ENCODE data around the gene RAP1GAP2. TPM values are rescaled to one million over a fixed set of nuclear protein-coding genes. Genes with fewer than 3 reads are reported as not detected.
A peak's percentile ranks its signal among the peaks of the same experiment; 100 is the strongest.

The RAP1GAP2 gene
- total RNA-seq, 4 donors from 2014 or later = 30.6 to 60.2 (median 41.9) TPM

DNA sequence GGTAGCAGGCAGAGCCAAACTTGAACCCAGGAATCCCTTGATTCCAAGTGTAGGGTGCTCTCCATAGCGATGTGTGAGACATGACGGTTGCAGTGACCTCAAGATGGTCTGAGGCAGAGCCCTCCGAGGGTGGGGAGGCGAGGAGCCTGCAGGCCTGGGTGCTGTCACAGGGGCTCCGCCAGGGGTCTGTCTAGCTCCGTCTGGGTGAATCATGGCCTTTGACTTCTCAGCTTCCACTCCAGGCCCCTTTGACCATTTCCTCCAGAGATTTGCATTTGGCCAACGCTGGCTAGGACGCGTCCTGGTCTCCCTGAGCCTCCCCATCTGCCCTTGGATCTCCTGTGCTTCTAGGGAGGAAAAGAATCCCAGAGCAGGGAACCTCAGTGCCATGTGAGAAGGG lies 104.6 kb downstream of the RAP1GAP2 start:
- no peaks in the 10 kb centered on the region for H3K9me3 ChIP-seq
- no peak overlapping the region for H3K4me3 ChIP-seq
- peaks cover 0 to 24% (median 0%) of the 10 kb centered on the region in 4 donors for H3K4me1 ChIP-seq
- peak overlapping the region in 1 of 4 donors; percentile 55 for H3K27ac ChIP-seq
- DNase-seq = no peak
- H3K27me3 ChIP-seq = no peaks in the 10 kb centered on the region
- TF ChIP-seq POLR2A (IDR thresholded peaks at IDR 0.05) = no peak
- TF ChIP-seq CTCF (IDR thresholded peaks at IDR 0.05) = no peak
- no peaks in the 10 kb centered on the region for H3K36me3 ChIP-seq

DNA sequence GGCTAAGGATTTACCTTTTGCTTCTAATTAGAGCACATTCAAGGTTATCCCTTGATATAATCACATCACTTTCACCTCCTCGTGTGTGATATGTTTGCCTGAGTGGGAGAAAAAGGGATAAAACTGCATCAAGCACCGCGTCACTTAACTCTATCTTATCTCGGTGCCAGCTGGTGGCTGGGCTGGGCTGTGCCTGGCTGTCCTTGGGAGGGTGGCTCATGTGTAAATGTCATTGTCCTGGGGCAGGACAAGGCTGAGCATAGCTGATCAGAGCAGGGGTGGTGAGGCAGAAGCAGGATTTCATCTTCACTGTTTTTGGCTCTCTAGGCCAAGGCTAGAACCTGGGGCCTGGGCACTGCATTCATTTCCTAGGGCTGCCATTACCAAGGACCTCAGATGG lies 105.3 kb downstream of the RAP1GAP2 start:
- Histone ChIP-seq H3K4me1 (peaks cover 0 to 24% (median 0%) of the 10 kb centered on the region in 4 donors), H3K27ac (peak overlapping the region in 1 of 4 donors; percentile 55), H3K27me3 (no peaks in the 10 kb centered on the region), H3K9me3 (no peaks in the 10 kb centered on the region), H3K4me3 (no peak overlapping the region), H3K36me3 (no peaks in the 10 kb centered on the region)
- TF ChIP-seq CTCF (IDR thresholded peaks at IDR 0.05) (no peak), POLR2A (IDR thresholded peaks at IDR 0.05) (no peak)
- DNase-seq = no peak

- H3K27ac ChIP-seq = no peak overlapping the region
- DNase-seq = no peak
- no peak for TF ChIP-seq POLR2A (IDR thresholded peaks at IDR 0.05)
- no peak for TF ChIP-seq CTCF (IDR thresholded peaks at IDR 0.05)
- H3K36me3 ChIP-seq = no peaks in the 10 kb centered on the region
- no peak overlapping the region for H3K4me3 ChIP-seq
- H3K4me1 ChIP-seq = peaks cover 0 to 24% (median 0%) of the 10 kb centered on the region in 4 donors
- H3K9me3 ChIP-seq = no peaks in the 10 kb centered on the region
- no peaks in the 10 kb centered on the region for H3K27me3 ChIP-seq
These were observed 106.3 kb downstream of the RAP1GAP2 start for GRCh38 chr17:2902546-2902945.

DNA sequence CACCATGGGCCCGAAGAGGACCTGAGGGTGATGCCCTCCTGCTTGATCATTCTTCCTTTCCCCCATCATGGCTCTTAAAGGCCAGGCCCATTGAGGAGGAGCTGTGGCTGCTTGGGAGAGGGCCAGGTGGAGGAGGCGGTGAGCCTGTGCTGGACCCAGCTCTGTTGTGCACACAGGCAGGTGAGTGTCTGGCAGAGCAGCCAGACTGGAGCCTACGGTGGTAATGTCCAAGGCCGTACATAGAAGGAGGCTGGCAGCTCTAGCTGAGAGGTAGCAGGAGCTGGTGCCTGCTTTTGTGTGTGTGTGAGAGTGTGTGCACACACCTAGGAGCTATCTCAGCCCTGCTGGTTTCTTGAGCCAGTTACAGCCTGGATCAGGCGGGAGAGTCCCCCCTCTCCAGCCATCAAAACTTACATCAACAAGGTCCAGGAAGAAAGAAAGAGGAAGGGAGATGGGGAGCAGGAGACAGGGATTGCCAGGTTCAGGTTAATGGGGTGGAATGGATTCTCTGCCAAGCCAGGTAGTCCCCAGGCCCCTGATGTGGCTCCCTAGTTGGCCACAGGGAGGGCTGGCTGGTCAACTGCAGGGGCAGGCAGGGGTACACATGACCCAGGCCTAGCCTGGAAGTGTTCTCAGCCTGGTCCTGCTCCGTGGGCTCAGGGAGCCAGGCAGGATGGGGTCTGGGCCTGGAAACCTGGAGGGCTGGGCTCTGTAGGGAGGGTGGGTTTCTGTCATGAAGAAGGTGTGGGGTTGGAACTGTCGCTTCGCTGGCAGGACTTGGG lies 107.1 kb downstream of the RAP1GAP2 start:
- TF ChIP-seq POLR2A (IDR thresholded peaks at IDR 0.05) (no peak), CTCF (IDR thresholded peaks at IDR 0.05) (no peak)

DNA sequence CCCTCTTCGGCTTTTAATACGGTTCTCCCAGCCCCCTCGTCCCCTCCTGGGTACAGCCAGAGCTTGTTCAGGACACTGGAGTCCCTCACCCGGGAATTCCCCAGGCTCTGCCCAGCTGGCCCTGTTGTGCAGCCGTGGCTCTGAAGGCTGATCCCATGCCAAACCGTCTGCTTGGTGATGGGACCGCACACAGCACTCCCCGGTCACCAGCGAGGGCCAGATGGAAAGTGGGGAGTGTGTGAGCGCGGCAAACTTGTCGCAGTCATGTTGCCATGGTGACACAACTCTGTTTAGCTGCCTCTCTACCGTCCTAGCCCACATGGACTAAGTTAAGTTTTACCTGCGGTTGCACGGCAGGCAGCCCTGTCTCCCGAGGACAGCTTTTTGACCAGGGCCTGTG lies 107.9 kb downstream of the RAP1GAP2 start:
- H3K4me1 ChIP-seq = peaks cover 0 to 24% (median 0%) of the 10 kb centered on the region in 4 donors
- no peak overlapping the region for H3K27ac ChIP-seq
- H3K27me3 ChIP-seq = no peaks in the 10 kb centered on the region
- DNase-seq = peak in 2 of 3 donors; percentile 57 to 66
- H3K9me3 ChIP-seq = no peaks in the 10 kb centered on the region
- no peak overlapping the region for H3K4me3 ChIP-seq
- H3K36me3 ChIP-seq = no peaks in the 10 kb centered on the region
- TF ChIP-seq CTCF (IDR thresholded peaks at IDR 0.05) (no peak), POLR2A (IDR thresholded peaks at IDR 0.05) (no peak)

More for the DNA sequence above, 107.1 kb downstream of the RAP1GAP2 start:
- H3K27me3 ChIP-seq = no peaks in the 10 kb centered on the region
- no peaks in the 10 kb centered on the region for H3K36me3 ChIP-seq
- no peak overlapping the region for H3K4me3 ChIP-seq
- H3K4me1 ChIP-seq = peaks cover 0 to 24% (median 0%) of the 10 kb centered on the region in 4 donors
- H3K27ac ChIP-seq = no peak overlapping the region
- DNase-seq = no peak
- H3K9me3 ChIP-seq = no peaks in the 10 kb centered on the region

Measured in Peyer's patch (tissue), 4 donors.